ENCODE measurements around the gene CAPN15. TPM values are rescaled to one million over a fixed set of nuclear protein-coding genes. Genes with fewer than 3 reads are reported as not detected.
"Not testable (repeated sequence)": the region's sequence is repeated elsewhere in the genome, so short reads cannot be mapped to it uniquely, and the experiment has no call there.

CAPN15 gene
- total RNA-seq, 1 experiment from 2014 or later: 76.4 TPM

GRCh38 chr16:492211-492875, 35.2 kb upstream of the CAPN15 start:
- Mint-ChIP-seq H3K27ac (peak overlapping the region in 2 of 3 experiments; percentile 83 to 87; a peak in 4 of 7 replicates), H3K36me3 (ENCODE audit: insufficient read depth in 1 of 3, low read depth in 3 of 3) (peaks cover 4 to 47% (median 21%) of the 10 kb centered on the region in 3 experiments; a peak in 6 of 7 replicates)

GRCh38 chr16:494676-495075, 32.8 kb upstream of the CAPN15 start:
- peaks cover 4 to 37% (median 20%) of the 10 kb centered on the region in 3 experiments; a peak in 6 of 7 replicates for H3K36me3 Mint-ChIP-seq (ENCODE audit: insufficient read depth in 1 of 3, low read depth in 3 of 3)
- not testable (repeated sequence) for H3K4me2 ChIP-seq (ENCODE audit: insufficient read depth, insufficient read length, low read length); H4K91ac ChIP-seq (ENCODE audit: insufficient read length, low read depth, low read length); H3K4me1 ChIP-seq (ENCODE audit: insufficient read depth, low read length); H2BK120ac ChIP-seq (ENCODE audit: low read depth, low read length, poor library complexity, severe bottlenecking); H3K79me1 ChIP-seq (ENCODE audit: insufficient read depth, low read depth, low read length, poor library complexity, severe bottlenecking); H2AFZ ChIP-seq (ENCODE audit: low read length); H3K27me3 ChIP-seq (ENCODE audit: insufficient read depth, low read length); H2BK20ac ChIP-seq (ENCODE audit: low read depth, low read length, poor library complexity, severe bottlenecking); H4K5ac ChIP-seq (ENCODE audit: insufficient read length, low read depth, low read length); H3K23ac ChIP-seq (ENCODE audit: insufficient read length, low read depth, low read length); H4K8ac ChIP-seq (replicated peaks; ENCODE audit: insufficient read length, low read depth, low read length); H3T11ph ChIP-seq (ENCODE audit: low read length); H3K27ac ChIP-seq (ENCODE audit: insufficient read length, low read depth, low read length); H3K27me3 Mint-ChIP-seq (ENCODE audit: low read depth); H3K4ac ChIP-seq (ENCODE audit: low read depth, low read length); H2BK15ac ChIP-seq (ENCODE audit: low read depth, low read length); H3K9me3 ChIP-seq (ENCODE audit: control insufficient read depth, low read depth, low read length); H3K4me3 Mint-ChIP-seq; H3K23me2 ChIP-seq (ENCODE audit: insufficient read length, low read depth, low read length, poor library complexity, severe bottlenecking); H3K9ac ChIP-seq (ENCODE audit: extremely low read depth, insufficient read length, low read length); H3K9me3 Mint-ChIP-seq; H3K56ac ChIP-seq (ENCODE audit: insufficient read length, low read depth, low read length); H3K18ac ChIP-seq (ENCODE audit: insufficient read length, low read depth, low read length); DNase-seq; H3K79me2 ChIP-seq (ENCODE audit: insufficient read depth, low read length); H2BK5ac ChIP-seq (ENCODE audit: insufficient read length, low read length); H2AK5ac ChIP-seq (ENCODE audit: insufficient read length, low read length); H2BK12ac ChIP-seq (ENCODE audit: insufficient read length, low read depth, low read length); H3K14ac ChIP-seq (ENCODE audit: insufficient read depth, low read length); H4K20me1 ChIP-seq (ENCODE audit: control insufficient read depth, insufficient read depth, insufficient read length)
- H3K27ac Mint-ChIP-seq: peak overlapping the region in 1 of 3 experiments; percentile 64; a peak in 1 of 7 replicates
- no CpG with 5 or more reads among the region's 15 CpGs for WGBS (ENCODE audit: extremely low coverage, insufficient read length, low lambda C conversion rate)
- H3K4me1 Mint-ChIP-seq: peaks cover 15 to 18% of the 10 kb centered on the region in 2 experiments

More at GRCh38 chr16:492211-492875, 35.2 kb upstream of the CAPN15 start:
- Mint-ChIP-seq H3K9me3 (no peaks in the 10 kb centered on the region), H3K27me3 (ENCODE audit: low read depth) (no peaks in the 10 kb centered on the region), H3K4me1 (peaks cover 11 to 15% of the 10 kb centered on the region in 2 experiments), H3K4me3 (no peak overlapping the region)
- no CpG with 5 or more reads among the region's 30 CpGs for WGBS (ENCODE audit: extremely low coverage, insufficient read length, low lambda C conversion rate)
- no peaks in the 10 kb centered on the region for H3K4me1 ChIP-seq (ENCODE audit: insufficient read depth, low read length)
- no peak overlapping the region for H3K4me2 ChIP-seq (ENCODE audit: insufficient read depth, insufficient read length, low read length)
- no peaks in the 10 kb centered on the region for H3K79me2 ChIP-seq (ENCODE audit: insufficient read depth, low read length)
- H4K5ac ChIP-seq (ENCODE audit: insufficient read length, low read depth, low read length): no peak overlapping the region
- H3K23me2 ChIP-seq (ENCODE audit: insufficient read length, low read depth, low read length, poor library complexity, severe bottlenecking): no peaks in the 10 kb centered on the region
- no peak overlapping the region for H2BK20ac ChIP-seq (ENCODE audit: low read depth, low read length, poor library complexity, severe bottlenecking)
- no peak for TF ChIP-seq CTCF (conservative IDR thresholded peaks at IDR 0.05)
- H2AK5ac ChIP-seq (ENCODE audit: insufficient read length, low read length): no peak overlapping the region
- H3K9me3 ChIP-seq (ENCODE audit: control insufficient read depth, low read depth, low read length): no peaks in the 10 kb centered on the region
- H2AFZ ChIP-seq (ENCODE audit: low read length): no peak overlapping the region
- H3K27ac ChIP-seq (ENCODE audit: insufficient read length, low read depth, low read length): no peak overlapping the region
- H3T11ph ChIP-seq (ENCODE audit: low read length): no peak overlapping the region
- no peaks in the 10 kb centered on the region for H3K27me3 ChIP-seq (ENCODE audit: insufficient read depth, low read length)
- no peaks in the 10 kb centered on the region for H4K20me1 ChIP-seq (ENCODE audit: control insufficient read depth, insufficient read depth, insufficient read length)
- no peak overlapping the region for H2BK12ac ChIP-seq (ENCODE audit: insufficient read length, low read depth, low read length)
- no peak overlapping the region for H2BK5ac ChIP-seq (ENCODE audit: insufficient read length, low read length)
- H3K4ac ChIP-seq (ENCODE audit: low read depth, low read length): no peak overlapping the region
- DNase-seq: peak; percentile 52
- H4K8ac ChIP-seq (replicated peaks; ENCODE audit: insufficient read length, low read depth, low read length): no peak overlapping the region
- no peak overlapping the region for H3K23ac ChIP-seq (ENCODE audit: insufficient read length, low read depth, low read length)
- no peak overlapping the region for H2BK15ac ChIP-seq (ENCODE audit: low read depth, low read length)
- no peaks in the 10 kb centered on the region for H3K79me1 ChIP-seq (ENCODE audit: insufficient read depth, low read depth, low read length, poor library complexity, severe bottlenecking)
- H3K56ac ChIP-seq (ENCODE audit: insufficient read length, low read depth, low read length): no peak overlapping the region
- no peak overlapping the region for H3K18ac ChIP-seq (ENCODE audit: insufficient read length, low read depth, low read length)
- H2BK120ac ChIP-seq (ENCODE audit: low read depth, low read length, poor library complexity, severe bottlenecking): no peak overlapping the region
- no peak overlapping the region for H3K14ac ChIP-seq (ENCODE audit: insufficient read depth, low read length)
- H3K9ac ChIP-seq (ENCODE audit: extremely low read depth, insufficient read length, low read length): no peak overlapping the region
- no peak overlapping the region for H4K91ac ChIP-seq (ENCODE audit: insufficient read length, low read depth, low read length)

Data from H9 (cell line).